Measurements from ENCODE around the gene GAGE10.
"Not testable (repeated sequence)": the region's sequence is repeated elsewhere in the genome, so short reads cannot be mapped to it uniquely, and the experiment has no call there.

GAGE10 gene

GRCh38 chrX:49330421-49330820 lies 27.0 kb downstream of the GAGE10 start:
- DNase-seq (ENCODE audit: low read depth) = not testable (repeated sequence)

- not testable (repeated sequence) for DNase-seq (ENCODE audit: low read depth)
These were observed 27.8 kb downstream of the GAGE10 start, which contains the start of gene GAGE13 for GRCh38 chrX:49331282-49331681. Gene GAGE13, plus strand, starts transcription at chrX:49331582. Its CDS starts 1,156 bp downstream, at chrX:49332738.

DNA sequence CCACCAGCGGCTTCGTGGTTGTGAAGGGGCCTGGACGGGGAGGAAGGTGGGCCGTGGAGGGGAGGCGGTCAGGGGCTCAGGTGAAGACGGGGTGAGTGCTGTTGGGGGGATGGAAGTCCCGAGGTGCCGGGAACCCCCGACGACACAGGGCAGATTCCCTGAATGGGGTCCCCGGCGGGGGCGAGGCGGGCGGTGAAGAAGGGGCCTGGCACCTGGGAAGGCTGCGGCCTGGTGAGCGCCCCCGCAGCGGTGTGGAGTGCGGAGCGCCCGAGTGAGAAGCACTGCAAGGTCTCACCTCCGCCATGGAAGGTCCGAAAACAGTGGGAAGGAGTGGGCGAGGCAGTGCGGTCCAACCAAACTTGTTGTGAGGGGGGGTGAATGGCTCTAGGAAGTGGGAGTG lies 28.4 kb downstream of the GAGE10 start:
- not testable (repeated sequence) for DNase-seq (ENCODE audit: low read depth)

- DNase-seq (ENCODE audit: low read depth) = not testable (repeated sequence)
These were observed 38.0 kb downstream of the GAGE10 start for GRCh38 chrX:49341449-49341848.

GRCh38 chrX:49344496-49345175 lies 41.2 kb downstream of the GAGE10 start:
- not testable (repeated sequence) for DNase-seq (ENCODE audit: low read depth)

DNA sequence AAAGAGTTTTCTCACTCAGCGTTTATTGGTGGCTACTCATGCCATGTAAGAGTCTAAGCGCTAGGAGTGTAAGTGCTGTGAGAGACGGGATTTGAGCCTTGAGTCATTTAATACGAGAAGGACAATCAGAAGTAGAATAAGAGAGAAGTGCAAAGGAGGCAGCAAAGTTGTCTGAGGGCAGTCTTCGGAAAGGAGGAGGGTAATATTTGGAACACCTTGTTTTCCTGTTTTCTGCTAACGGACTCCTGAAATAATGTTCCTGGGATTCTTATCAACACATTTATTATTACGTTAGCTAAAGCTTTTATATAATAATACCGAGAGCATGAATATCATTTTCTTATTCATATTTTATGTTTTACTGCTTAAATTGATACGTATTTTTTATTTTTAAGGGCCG lies 42.0 kb downstream of the GAGE10 start:
- not testable (repeated sequence) for DNase-seq (ENCODE audit: low read depth)

GRCh38 chrX:49346150-49346549 lies 42.7 kb downstream of the GAGE10 start:
- not testable (repeated sequence) for DNase-seq (ENCODE audit: low read depth)
